Endodermal cell (in vitro differentiated cells): Measurements from ENCODE around the gene AKR1C2. TPM values are rescaled to one million over a fixed set of nuclear protein-coding genes. Genes with fewer than 3 reads are reported as not detected.

ENCODE experiments used
- DNase-seq: peaks from one replicate; pipeline ENCODE4 v3.0.0-alpha.2; 2017
- H3K27ac ChIP-seq: 2 replicates; pipeline ENCODE4 v1.5.1; 2013; ENCODE audit warnings: mild to moderate bottlenecking, low read depth, low read length, moderate library complexity
- H3K27me3 ChIP-seq: 2 replicates; pipeline ENCODE4 v1.6.1; 2013; ENCODE audit warnings: mild to moderate bottlenecking, low read length, moderate library complexity; ENCODE audit not compliant: insufficient read depth, control insufficient read depth, poor library complexity, severe bottlenecking
- H3K36me3 ChIP-seq: 2 replicates; pipeline ENCODE4 v1.7.0; 2013; ENCODE audit warnings: mild to moderate bottlenecking, low read length, moderate library complexity; ENCODE audit not compliant: control insufficient read depth, insufficient read depth
- H3K4me1 ChIP-seq: one replicate; pipeline ENCODE4 v1.7.0; 2013; ENCODE audit warnings: low read length; ENCODE audit not compliant: control insufficient read depth, insufficient read depth
- H3K4me3 ChIP-seq: 2 replicates; pipeline ENCODE4 v1.5.1; 2013; ENCODE audit warnings: mild to moderate bottlenecking, low read length, moderate library complexity
- H3K9ac ChIP-seq: 2 replicates; pipeline ENCODE4 v1.6.1; 2013; ENCODE audit warnings: mild to moderate bottlenecking, low read length, moderate library complexity; ENCODE audit not compliant: poor library complexity, severe bottlenecking; ENCODE audit errors: extremely low read depth
- H3K9me3 ChIP-seq: 2 replicates; pipeline ENCODE4 v1.6.1; 2013; ENCODE audit warnings: mild to moderate bottlenecking, low read length, moderate library complexity; ENCODE audit not compliant: control insufficient read depth
- H3K27ac Mint-ChIP-seq: 2 replicates; pipeline ENCODE4 v1.8.0; 2020; ENCODE audit warnings: mixed read lengths
- H3K27me3 Mint-ChIP-seq: 2 replicates; pipeline ENCODE4 v1.8.0; 2021; ENCODE audit warnings: mild to moderate bottlenecking, mixed read lengths; ENCODE audit not compliant: insufficient read depth
- H3K36me3 Mint-ChIP-seq: 2 replicates; pipeline ENCODE4 v1.8.0; 2020; ENCODE audit warnings: low read depth, mixed read lengths
- H3K4me1 Mint-ChIP-seq: 2 replicates; pipeline ENCODE4 v1.8.0; 2020; ENCODE audit warnings: mixed read lengths
- H3K4me3 Mint-ChIP-seq: 2 replicates; pipeline ENCODE4 v1.8.0; 2020; ENCODE audit warnings: mild to moderate bottlenecking, moderate library complexity, mixed read lengths
- H3K9me3 Mint-ChIP-seq: 2 replicates; pipeline ENCODE4 v1.8.0; 2020; ENCODE audit warnings: mild to moderate bottlenecking, mixed read lengths
- CTCF ChIP-seq: fragments of 200-600 bp; sonication (generic); conservative IDR thresholded peaks from 2 replicates; pipeline ENCODE4 v1.5.0; 2021; ENCODE audit warnings: antibody characterized with exemption, mild to moderate bottlenecking
- WGBS, 2 experiments: methylation state at CpG; one replicate each; pipeline versions ENCODE4 v1.1.5 to v1.1.7; 2013; ENCODE audit warnings: missing lambda C conversion rate in 2 of 2, mixed read lengths in 1 of 2; ENCODE audit not compliant: insufficient coverage in 1 of 2, insufficient read length in 1 of 2; 5-methylcytosine and 5-hydroxymethylcytosine counted together
- total RNA-seq, 2 donors: library from RNA; stranded (reverse); fragmentation: NEBNext Ultra II Directional in 1 of 2; extraction: Animal tissue kit (Norgen Biotek cat#: 25700) in 1 of 2; gene quantifications; 2 replicates in 1 of 2; 3 replicates in 1 of 2; pipeline ENCODE4 v1.2.1, GENCODE V29; 2021

AKR1C2 gene
- total RNA-seq, 2 donors from 2014 or later: 0.33 to 0.89 TPM

DNA sequence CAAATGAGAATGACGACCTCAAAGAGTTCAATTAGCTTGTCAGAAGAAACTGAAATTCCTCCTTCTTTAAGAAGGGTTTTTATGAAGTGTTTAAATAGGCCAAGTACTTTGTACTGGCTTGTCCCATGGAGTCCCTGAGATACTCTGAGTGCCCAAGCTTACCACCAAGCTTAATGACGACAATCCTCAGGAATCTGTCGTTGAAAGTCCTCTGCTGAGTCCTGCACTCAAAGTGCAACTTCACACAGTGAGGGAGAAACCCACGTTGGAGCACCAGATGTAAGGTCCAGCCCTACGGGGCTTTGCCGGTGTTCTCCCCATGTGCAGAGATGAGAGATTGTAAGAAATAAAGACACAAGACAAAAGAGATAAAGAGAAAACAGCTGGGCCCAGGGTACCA, 42.8 kb upstream of the AKR1C2 start:
- H3K4me1 Mint-ChIP-seq: no peaks in the 10 kb centered on the region
- Histone ChIP-seq H3K9me3 (peaks cover 5% of the 10 kb centered on the region), H3K27ac (no peak overlapping the region), H3K9ac (no peak overlapping the region), H3K27me3 (no peaks in the 10 kb centered on the region), H3K4me1 (no peaks in the 10 kb centered on the region), H3K36me3 (no peaks in the 10 kb centered on the region), H3K4me3 (no peak overlapping the region)
- no peaks in the 10 kb centered on the region for H3K27me3 Mint-ChIP-seq
- H3K27ac Mint-ChIP-seq: no peak overlapping the region
- H3K36me3 Mint-ChIP-seq: no peaks in the 10 kb centered on the region
- DNase-seq: no peak
- TF ChIP-seq CTCF: no peak
- WGBS, 2 experiments: 90 to 94% methylated on average over 3 to 6 of the region's 6 CpGs
- peaks cover 1% of the 10 kb centered on the region for H3K9me3 Mint-ChIP-seq
- H3K4me3 Mint-ChIP-seq: no peak overlapping the region

DNA sequence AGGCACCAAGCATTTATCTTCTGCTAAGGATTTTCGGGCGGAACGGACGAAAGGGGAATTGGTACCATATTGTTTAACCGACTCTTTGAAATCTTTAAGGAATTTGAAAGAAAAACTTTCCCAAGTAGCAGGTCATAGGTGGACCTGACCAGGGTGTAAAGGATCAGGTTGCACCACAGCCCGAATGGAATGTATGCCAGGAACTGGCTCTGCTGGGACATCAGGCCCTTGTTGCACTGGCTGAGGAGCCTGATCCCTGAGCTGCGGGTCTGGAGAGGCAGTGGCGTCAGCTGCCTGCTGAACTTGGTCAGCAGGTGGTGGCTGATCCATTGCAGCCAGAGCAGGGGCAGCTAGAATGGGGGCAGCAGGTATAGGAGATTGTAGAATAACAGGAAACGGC, 41.4 kb upstream of the AKR1C2 start:
- TF ChIP-seq CTCF: no peak
- Histone ChIP-seq H3K4me1 (no peaks in the 10 kb centered on the region), H3K27me3 (no peaks in the 10 kb centered on the region), H3K9me3 (peaks cover 18% of the 10 kb centered on the region), H3K27ac (no peak overlapping the region), H3K36me3 (no peaks in the 10 kb centered on the region), H3K4me3 (no peak overlapping the region), H3K9ac (no peak overlapping the region)
- Mint-ChIP-seq H3K27ac (no peak overlapping the region), H3K27me3 (no peaks in the 10 kb centered on the region), H3K4me3 (no peak overlapping the region), H3K36me3 (no peaks in the 10 kb centered on the region), H3K4me1 (no peaks in the 10 kb centered on the region), H3K9me3 (peaks cover 7% of the 10 kb centered on the region)
- peak; percentile 44 for DNase-seq
- WGBS, 2 experiments: 92 to 93% methylated on average over 7 to 9 of the region's 9 CpGs

DNA sequence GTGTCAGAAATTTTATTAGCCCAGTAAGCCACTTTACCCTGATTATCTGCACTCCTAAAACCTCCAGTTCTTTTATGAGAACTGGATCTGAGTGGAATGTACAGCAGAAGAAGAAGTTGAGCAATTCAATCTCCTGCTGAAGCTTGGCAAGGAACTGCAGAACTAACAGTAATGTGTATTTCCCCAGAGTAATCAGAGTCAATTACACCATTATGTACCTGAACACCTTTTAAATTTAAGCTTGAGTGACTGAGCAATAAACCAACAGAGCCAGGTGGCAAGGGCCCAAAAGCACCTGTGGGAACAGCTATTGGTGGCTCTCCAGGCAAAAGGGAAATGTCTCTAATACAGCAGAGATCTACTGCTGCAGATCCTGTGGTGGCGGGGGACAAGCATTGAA, 40.1 kb upstream of the AKR1C2 start:
- Mint-ChIP-seq H3K27me3 (no peaks in the 10 kb centered on the region), H3K9me3 (peaks cover 7% of the 10 kb centered on the region), H3K4me1 (no peaks in the 10 kb centered on the region), H3K4me3 (no peak overlapping the region), H3K27ac (no peak overlapping the region), H3K36me3 (no peaks in the 10 kb centered on the region)
- no peak for TF ChIP-seq CTCF
- H3K36me3 ChIP-seq: no peaks in the 10 kb centered on the region
- WGBS, 2 experiments: 83% methylated on average over 1 of the region's 1 CpG; no CpG with 5 or more reads in 1 of the 2 experiments
- H3K9me3 ChIP-seq: peaks cover 19% of the 10 kb centered on the region
- no peak overlapping the region for H3K27ac ChIP-seq
- H3K27me3 ChIP-seq: no peaks in the 10 kb centered on the region
- no peak overlapping the region for H3K9ac ChIP-seq
- no peak overlapping the region for H3K4me3 ChIP-seq
- no peak for DNase-seq
- no peaks in the 10 kb centered on the region for H3K4me1 ChIP-seq
